B cell (primary cell): ENCODE results near the gene NPAS2. TPM values are rescaled to one million over a fixed set of nuclear protein-coding genes. Genes with fewer than 3 reads are reported as not detected.

Source experiments
- ATAC-seq: fragments of 200-7000 bp; cut with Tn5 transposase; one replicate; pipeline ENCODE4 v1.10.0; 2021; ENCODE audit warnings: low read depth, mild to moderate bottlenecking, moderate number of reproducible peaks, moderate library complexity
- CTCF ChIA-PET: fragments of 350-600 bp; sonication (Branson Sonifier 250); formaldehyde crosslinking; loops from one replicate; lab custom pipeline; 2021; ENCODE audit warnings: antibody characterized with exemption, inconsistent platforms; lab: Charles Lee
- POLR2A ChIA-PET: fragments of 350-600 bp; sonication (Branson Sonifier 250); formaldehyde crosslinking; loops from one replicate; lab custom pipeline; 2021; ENCODE audit warnings: antibody characterized with exemption; lab: Charles Lee
- DNase-seq: peaks from one replicate; pipeline ENCODE4 v3.0.0; 2013
- H2AFZ ChIP-seq: 2 replicates; pipeline ENCODE4 v1.6.1; 2012; ENCODE audit warnings: mild to moderate bottlenecking, low read depth, low read length; ENCODE audit not compliant: insufficient read depth, poor library complexity, severe bottlenecking
- H3K27ac ChIP-seq, 2 donors: 1 replicate in 1 of 2; 2 replicates in 1 of 2; pipeline ENCODE4 v1.5.1; 2012 to 2013; ENCODE audit warnings: low read length in 2 of 2, mild to moderate bottlenecking in 2 of 2, moderate library complexity in 1 of 2
- H3K27me3 ChIP-seq, 4 experiments: fragments of 200-600 bp in 1 of 4; sonication (generic) in 1 of 4; replicated peaks in 1 of 4; 1 replicate in 2 of 4; 2 replicates in 2 of 4; pipeline versions ENCODE4 v1.6.1 to v1.7.0; 2013 to 2016; ENCODE audit warnings: low read length in 3 of 4, mild to moderate bottlenecking in 2 of 4, mixed read lengths in 1 of 4, moderate library complexity in 1 of 4; ENCODE audit not compliant: insufficient read depth in 4 of 4, control insufficient read depth in 3 of 4; ENCODE audit errors: control extremely low read depth in 1 of 4
- H3K36me3 ChIP-seq, 2 experiments: replicated peaks in 1 of 2; 1 replicate in 1 of 2; 2 replicates in 1 of 2; pipeline versions ENCODE4 v1.6.1 to v1.7.1; 2013; ENCODE audit warnings: low read length in 1 of 2; ENCODE audit not compliant: insufficient read depth in 2 of 2, control insufficient read depth in 1 of 2; ENCODE audit errors: control extremely low read depth in 1 of 2, extremely low read depth in 1 of 2
- H3K4me1 ChIP-seq, 2 donors: fragments of 200-600 bp in 1 of 2; sonication (generic) in 1 of 2; 1 replicate in 1 of 2; 2 replicates in 1 of 2; pipeline versions ENCODE4 v1.5.1 to v1.6.1; 2013 to 2017; ENCODE audit warnings: low read length in 2 of 2; ENCODE audit not compliant: control insufficient read depth in 2 of 2, insufficient read depth in 2 of 2
- H3K4me2 ChIP-seq: replicated peaks from 2 replicates; pipeline ENCODE3; 2012; ENCODE audit warnings: mild to moderate bottlenecking, low read depth, low read length; ENCODE audit not compliant: poor library complexity, severe bottlenecking
- H3K4me3 ChIP-seq, 5 experiments: fragments of 200-600 bp in 1 of 5; sonication (generic) in 1 of 5; 1 replicate in 3 of 5; 2 replicates in 2 of 5; pipeline versions ENCODE4 v1.5.1 to v1.7.0; 2011 to 2016; ENCODE audit warnings: low read length in 4 of 5, mild to moderate bottlenecking in 4 of 5, low read depth in 2 of 5, control low read depth in 1 of 5, moderate library complexity in 1 of 5; ENCODE audit not compliant: insufficient read depth in 1 of 5; ENCODE audit errors: control extremely low read depth in 1 of 5, extremely low read depth in 1 of 5
- H3K79me2 ChIP-seq: fragments of 200-600 bp; sonication (generic); one replicate; pipeline ENCODE4 v1.6.0; 2016; ENCODE audit warnings: low read length; ENCODE audit not compliant: control insufficient read depth, insufficient read depth
- H3K9ac ChIP-seq: fragments of 200-600 bp; sonication (generic); 2 replicates; pipeline ENCODE4 v1.6.1; 2017; ENCODE audit warnings: mild to moderate bottlenecking, low read length, moderate library complexity
- H3K9me3 ChIP-seq, 3 donors: one replicate each; pipeline versions ENCODE4 v1.6.1 to v1.7.1; 2013; ENCODE audit warnings: low read length in 2 of 3; ENCODE audit not compliant: control insufficient read depth in 2 of 3, insufficient read depth in 1 of 3; ENCODE audit errors: control extremely low read depth in 1 of 3
- H4K20me1 ChIP-seq: 2 replicates; pipeline ENCODE4 v1.6.0; 2012; ENCODE audit warnings: mild to moderate bottlenecking, low read length; ENCODE audit not compliant: insufficient read depth, control insufficient read depth, poor library complexity, severe bottlenecking
- H3K27ac Mint-ChIP-seq: one replicate; pipeline ENCODE4 v1.8.0; 2021; ENCODE audit warnings: mixed read lengths
- H3K27me3 Mint-ChIP-seq: one replicate; pipeline ENCODE4 v1.8.0; 2021; ENCODE audit warnings: mixed read lengths
- H3K4me1 Mint-ChIP-seq: one replicate; pipeline ENCODE4 v1.8.0; 2021; ENCODE audit warnings: mixed read lengths
- H3K4me3 Mint-ChIP-seq: one replicate; pipeline ENCODE4 v1.8.0; 2021; ENCODE audit warnings: mixed read lengths
- H3K9me3 Mint-ChIP-seq: one replicate; pipeline ENCODE4 v1.8.0; 2022; ENCODE audit warnings: mixed read lengths; ENCODE audit not compliant: insufficient read depth
- CTCF ChIP-seq: fragments of 200-600 bp; IDR thresholded peaks from one replicate; pipeline ENCODE4 v1.8.0; 2022; ENCODE audit warnings: antibody characterized with exemption, mild to moderate bottlenecking
- EZH2 ChIP-seq: IDR thresholded peaks from 2 replicates; pipeline ENCODE4 v1.6.1; 2012; ENCODE audit warnings: borderline replicate concordance, low read depth, mild to moderate bottlenecking, moderate library complexity, low read length; ENCODE audit not compliant: insufficient read depth, poor library complexity, severe bottlenecking
- WGBS: methylation state at CpG from one replicate; pipeline ENCODE4 v1.1.5; 2013; ENCODE audit warnings: missing lambda C conversion rate; ENCODE audit not compliant: insufficient coverage; 5-methylcytosine and 5-hydroxymethylcytosine counted together
- intact Hi-C: fragments of 100-400 bp; cut with micrococcal nuclease; formaldehyde crosslinking; loops from one replicate; pipeline ENCODE4 v1.10.0; 2022
- polyA plus RNA-seq: library from polyadenylated mRNA; depleted of rRNA; stranded (reverse); fragments of >200 nt; gene quantifications from 2 replicates; pipeline ENCODE4 v1.2.3, GENCODE V29; 2012
- total RNA-seq, 2 donors: library from RNA; stranded (reverse); fragments of 120-200 nt in 1 of 2; gene quantifications; 1 replicate in 1 of 2; 2 replicates in 1 of 2; pipeline versions ENCODE4 v1.2.3 to v1.2.4, GENCODE V29; 2013 to 2022

The NPAS2 gene
- total and polyA plus RNA-seq, 2 donors (not counting 1 experiment from before 2014, with no cell fraction given) = not detected

GRCh38 chr2:100791294-100791935 is 28.5 kb upstream of the NPAS2 start:
- no peak for DNase-seq
- TF ChIP-seq CTCF (no peak), EZH2 (no peak)
- Mint-ChIP-seq H3K27ac (no peak overlapping the region), H3K4me3 (no peak overlapping the region), H3K4me1 (no peaks in the 10 kb centered on the region), H3K27me3 (peaks cover 10% of the 10 kb centered on the region), H3K9me3 (no peaks in the 10 kb centered on the region)
- no peaks in the 10 kb centered on the region for H3K4me1 ChIP-seq
- no peaks in the 10 kb centered on the region for H3K79me2 ChIP-seq
- H4K20me1 ChIP-seq = no peaks in the 10 kb centered on the region
- H3K27me3 ChIP-seq = no peaks in the 10 kb centered on the region
- no peak overlapping the region for H2AFZ ChIP-seq
- H3K9me3 ChIP-seq = peaks cover 0 to 4% (median 0%) of the 10 kb centered on the region in 3 donors
- H3K36me3 ChIP-seq = no peaks in the 10 kb centered on the region
- H3K4me2 ChIP-seq = no peak overlapping the region
- intact Hi-C loops = no loop called here
- WGBS = 93% methylated on average over 9 of the region's 10 CpGs
- ChIA-PET POLR2A (no interaction called here), CTCF (no interaction called here)
- no peak overlapping the region for H3K27ac ChIP-seq
- no peak overlapping the region for H3K4me3 ChIP-seq
- H3K9ac ChIP-seq = no peak overlapping the region
- no peak for ATAC-seq

GRCh38 chr2:100791936-100792308 is 28.0 kb upstream of the NPAS2 start:
- no peaks in the 10 kb centered on the region for H3K36me3 ChIP-seq
- CTCF ChIA-PET = no interaction called here
- no peaks in the 10 kb centered on the region for H4K20me1 ChIP-seq
- no peak overlapping the region for H3K4me2 ChIP-seq
- no peak overlapping the region for H2AFZ ChIP-seq
- peaks cover 0 to 4% (median 0%) of the 10 kb centered on the region in 3 donors for H3K9me3 ChIP-seq
- Mint-ChIP-seq H3K4me1 (no peaks in the 10 kb centered on the region), H3K27me3 (peaks cover 14% of the 10 kb centered on the region), H3K27ac (no peak overlapping the region), H3K9me3 (no peaks in the 10 kb centered on the region), H3K4me3 (no peak overlapping the region)
- ATAC-seq = no peak
- intact Hi-C loops = no loop called here
- no peak overlapping the region for H3K9ac ChIP-seq
- WGBS = 94% methylated on average over 7 of the region's 7 CpGs
- H3K27me3 ChIP-seq = no peaks in the 10 kb centered on the region
- TF ChIP-seq CTCF = no peak
- TF ChIP-seq EZH2 = no peak
- no peak overlapping the region for H3K4me3 ChIP-seq
- no peaks in the 10 kb centered on the region for H3K4me1 ChIP-seq
- POLR2A ChIA-PET = no interaction called here
- H3K79me2 ChIP-seq = no peaks in the 10 kb centered on the region
- DNase-seq = no peak
- no peak overlapping the region for H3K27ac ChIP-seq
